H1 (cell line): ENCODE results near the gene RAVER2.

ENCODE experiments used
- BRCA1 ChIP-seq: IDR thresholded peaks from 2 replicates; pipeline ENCODE4 v1.6.1; 2012; ENCODE audit warnings: low read depth, low read length, improper control_type of control experiment
- CBX8 ChIP-seq: fragments of 300-800, 300-1000 bp; sonication (generic); IDR thresholded peaks from 2 replicates; pipeline ENCODE4 v1.7.1; 2016; ENCODE audit warnings: low read depth, low read length, borderline replicate concordance
- EP300 ChIP-seq, 2 experiments: IDR thresholded peaks; 1 replicate in 1 of 2; 2 replicates in 1 of 2; pipeline ENCODE4 v1.6.1; 2011 to 2012; ENCODE audit warnings: low read depth in 2 of 2, low read length in 2 of 2, mild to moderate bottlenecking in 2 of 2, borderline replicate concordance in 1 of 2, inconsistent platforms in 1 of 2, moderate library complexity in 1 of 2
- EZH2 ChIP-seq: fragments of 200-600 bp; sonication (generic); IDR thresholded peaks from 2 replicates; pipeline ENCODE4 v1.7.1; 2012; ENCODE audit warnings: low read depth, mild to moderate bottlenecking, moderate library complexity, low read length, inconsistent platforms; ENCODE audit not compliant: severe bottlenecking
- GABPA ChIP-seq: IDR thresholded peaks from 2 replicates; pipeline ENCODE4 v1.6.1; 2011; ENCODE audit warnings: mild to moderate bottlenecking, low read length, moderate library complexity, borderline replicate concordance; ENCODE audit not compliant: insufficient read depth
- MAX ChIP-seq: IDR thresholded peaks from 2 replicates; pipeline ENCODE4 v1.6.1; 2012; ENCODE audit warnings: inconsistent platforms
- POLR2A ChIP-seq, 2 experiments: IDR thresholded peaks; 1 replicate in 1 of 2; 2 replicates in 1 of 2; pipeline ENCODE4 v1.6.1; 2011; ENCODE audit warnings: low read depth in 2 of 2, low read length in 2 of 2, mild to moderate bottlenecking in 2 of 2; ENCODE audit errors: control extremely low read depth in 1 of 2
- POLR2AphosphoS5 ChIP-seq: IDR thresholded peaks from 2 replicates; pipeline ENCODE4 v1.6.1; 2011; ENCODE audit warnings: low read depth, low read length
- RFX5 ChIP-seq: IDR thresholded peaks from 2 replicates; pipeline ENCODE4 v1.6.1; 2011; ENCODE audit warnings: low read depth, low read length, improper control_type of control experiment, borderline replicate concordance
- SIN3A ChIP-seq, 2 experiments: IDR thresholded peaks in 1 of 2; conservative IDR thresholded peaks in 1 of 2; 2 replicates each; pipeline ENCODE4 v1.6.1; 2011 to 2012; ENCODE audit warnings: low read length in 2 of 2, improper control_type of control experiment in 1 of 2, low read depth in 1 of 2, mild to moderate bottlenecking in 1 of 2
- SRF ChIP-seq: IDR thresholded peaks from 2 replicates; pipeline ENCODE4 v1.6.1; 2011; ENCODE audit warnings: mild to moderate bottlenecking, low read depth, low read length, moderate library complexity
- TAF1 ChIP-seq: IDR thresholded peaks from 2 replicates; pipeline ENCODE4 v1.6.1; 2011; ENCODE audit warnings: mild to moderate bottlenecking, low read depth, low read length
- YY1 ChIP-seq: IDR thresholded peaks from 2 replicates; pipeline ENCODE4 v1.6.1; 2011; ENCODE audit warnings: low read depth, mild to moderate bottlenecking, low read length
- TF ChIP-seq, protein P1 (sequence below), 3 experiments: IDR thresholded peaks; 1 replicate in 2 of 3; 2 replicates in 1 of 3; pipeline versions ENCODE4 v1.5.1 to v1.6.1; 2011; ENCODE audit warnings: low read length in 3 of 3, mild to moderate bottlenecking in 3 of 3, inconsistent platforms in 2 of 3, low read depth in 1 of 3, moderate library complexity in 1 of 3; ENCODE audit not compliant: insufficient read depth in 1 of 3; ENCODE audit errors: control extremely low read depth in 1 of 3

DNA sequence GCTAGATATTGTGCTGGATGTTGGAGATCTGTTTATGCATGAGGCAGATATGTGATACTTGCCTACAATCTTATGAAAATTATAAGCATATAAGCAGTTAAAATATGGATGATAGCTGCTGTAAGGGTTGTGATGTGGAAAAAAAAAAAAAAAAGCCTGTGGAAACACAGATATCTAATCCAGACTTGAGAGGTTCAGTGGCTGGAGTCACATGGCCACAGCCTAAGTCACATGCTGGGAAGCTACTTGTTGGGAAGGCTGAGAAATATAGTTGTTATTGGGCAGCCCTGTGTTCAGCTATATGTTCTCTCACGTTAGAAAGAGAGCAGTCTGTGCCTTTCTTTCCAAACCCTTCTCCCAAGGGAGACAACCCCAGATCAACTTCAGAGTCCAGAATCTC lies 15.1 kb downstream of the RAVER2 start:
- TF ChIP-seq, protein P1, sequence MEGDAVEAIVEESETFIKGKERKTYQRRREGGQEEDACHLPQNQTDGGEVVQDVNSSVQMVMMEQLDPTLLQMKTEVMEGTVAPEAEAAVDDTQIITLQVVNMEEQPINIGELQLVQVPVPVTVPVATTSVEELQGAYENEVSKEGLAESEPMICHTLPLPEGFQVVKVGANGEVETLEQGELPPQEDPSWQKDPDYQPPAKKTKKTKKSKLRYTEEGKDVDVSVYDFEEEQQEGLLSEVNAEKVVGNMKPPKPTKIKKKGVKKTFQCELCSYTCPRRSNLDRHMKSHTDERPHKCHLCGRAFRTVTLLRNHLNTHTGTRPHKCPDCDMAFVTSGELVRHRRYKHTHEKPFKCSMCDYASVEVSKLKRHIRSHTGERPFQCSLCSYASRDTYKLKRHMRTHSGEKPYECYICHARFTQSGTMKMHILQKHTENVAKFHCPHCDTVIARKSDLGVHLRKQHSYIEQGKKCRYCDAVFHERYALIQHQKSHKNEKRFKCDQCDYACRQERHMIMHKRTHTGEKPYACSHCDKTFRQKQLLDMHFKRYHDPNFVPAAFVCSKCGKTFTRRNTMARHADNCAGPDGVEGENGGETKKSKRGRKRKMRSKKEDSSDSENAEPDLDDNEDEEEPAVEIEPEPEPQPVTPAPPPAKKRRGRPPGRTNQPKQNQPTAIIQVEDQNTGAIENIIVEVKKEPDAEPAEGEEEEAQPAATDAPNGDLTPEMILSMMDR (IDR thresholded peaks at IDR 0.05; ENCODE audit: control extremely low read depth in 1 of 3, insufficient read depth in 1 of 3, low read depth in 1 of 3, low read length in 3 of 3): no peak
- TF ChIP-seq SIN3A (conservative IDR thresholded peaks at IDR 0.05 in 1 of 2, IDR thresholded peaks at IDR 0.05 in 1 of 2; ENCODE audit: low read depth in 1 of 2, low read length in 2 of 2) (no peak), SRF (no peak), YY1 (no peak), RFX5 (no peak), POLR2A (IDR thresholded peaks at IDR 0.05; ENCODE audit: control extremely low read depth in 1 of 2, low read depth in 2 of 2, low read length in 2 of 2) (no peak), EP300 (IDR thresholded peaks at IDR 0.05; ENCODE audit: borderline replicate concordance in 1 of 2, low read depth in 2 of 2, low read length in 2 of 2) (no peak), GABPA (no peak), POLR2AphosphoS5 (no peak), BRCA1 (no peak), CBX8 (no peak), MAX (no peak), EZH2 (no peak), TAF1 (no peak)
